Left lung (tissue), 10 donors: Measurements from ENCODE around the gene RIT2. TPM values are rescaled to one million over a fixed set of nuclear protein-coding genes. Genes with fewer than 3 reads are reported as not detected.

Source experiments
- ATAC-seq: fragments of 200-7000 bp; cut with Tn5 transposase; one replicate; pipeline ENCODE4 v1.9.1; 2020; ENCODE audit warnings: moderate library complexity
- DNase-seq, 4 donors: peaks; one replicate each; pipeline ENCODE4 v3.0.0-alpha.2; 2013 to 2020
- H3K27ac ChIP-seq, 2 donors: fragments of 200-600 bp; sonication (generic) in 1 of 2; one replicate each; pipeline versions ENCODE4 v1.5.0 to v1.8.0; 2020 to 2021
- H3K27me3 ChIP-seq, 2 donors: fragments of 200-600 bp; sonication (generic) in 1 of 2; one replicate each; pipeline versions ENCODE4 v1.5.0 to v1.8.0; 2020 to 2021
- H3K36me3 ChIP-seq, 2 donors: fragments of 200-600 bp; sonication (generic) in 1 of 2; one replicate each; pipeline versions ENCODE4 v1.5.0 to v1.8.0; 2020 to 2021
- H3K4me1 ChIP-seq, 2 donors: fragments of 200-600 bp; one replicate each; pipeline ENCODE4 v1.8.0; 2021
- H3K4me3 ChIP-seq, 2 donors: fragments of 200-600 bp; sonication (generic) in 1 of 2; one replicate each; pipeline versions ENCODE4 v1.5.0 to v1.8.0; 2020 to 2021; ENCODE audit warnings: mild to moderate bottlenecking in 1 of 2
- H3K9me3 ChIP-seq, 2 donors: fragments of 200-600 bp; sonication (generic) in 1 of 2; one replicate each; pipeline versions ENCODE4 v1.5.0 to v1.8.0; 2020 to 2021
- CTCF ChIP-seq, 2 donors: fragments of 200-600 bp; sonication (generic) in 1 of 2; IDR thresholded peaks; one replicate each; pipeline versions ENCODE4 v1.5.0 to v1.8.0; 2021; ENCODE audit warnings: antibody characterized with exemption in 2 of 2
- intact Hi-C, 2 donors: fragments of 100-400 bp; cut with DNase I; formaldehyde crosslinking; loops; one replicate each; pipeline versions ENCODE4 v1.11.2 to v1.14.2; 2022
- polyA plus RNA-seq, 6 donors: library from polyadenylated mRNA; unstranded; fragments of 120-200 nt; gene quantifications; one replicate each; pipeline ENCODE4 v1.2.1, GENCODE V29; 2013; ENCODE audit not compliant: insufficient read length in 6 of 6
- total RNA-seq, 2 donors: library from RNA; stranded (reverse); fragmentation: NEBNext Ultra II Directional; extraction: Animal tissue kit (Norgen Biotek cat#: 25700); gene quantifications; one replicate each; pipeline ENCODE4 v1.2.1, GENCODE V29; 2021
- donor health status: DM: no; HTN: yes; CAD: no.
- donor health status: DM: no; HTN: no; CAD: no.

RIT2 gene
- total and polyA plus RNA-seq, 8 donors = not detected

DNA sequence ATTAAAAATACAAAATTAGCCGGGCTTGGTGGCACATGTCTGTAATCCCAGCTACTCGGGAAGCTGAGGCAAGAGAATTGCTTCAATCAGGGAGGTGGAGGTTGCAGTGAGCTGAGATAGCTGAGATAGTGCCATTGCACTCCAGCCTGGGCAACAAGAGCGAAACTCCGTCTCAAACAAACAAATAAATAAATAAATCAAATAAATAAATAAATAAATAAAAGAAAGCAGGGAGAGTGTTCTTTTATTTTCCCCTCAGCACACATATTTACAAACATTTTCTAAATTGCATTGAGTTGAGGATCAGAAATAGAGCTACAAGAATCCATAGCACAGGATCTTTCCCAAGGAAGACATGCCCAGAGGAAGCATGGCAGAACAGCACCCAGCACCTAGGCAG lies 71.9 kb downstream of the RIT2 start:
- H3K4me3 ChIP-seq = no peak overlapping the region
- H3K27ac ChIP-seq = no peak overlapping the region
- ATAC-seq = no peak
- intact Hi-C loops = no loop called here
- H3K27me3 ChIP-seq = no peaks in the 10 kb centered on the region
- no peaks in the 10 kb centered on the region for H3K36me3 ChIP-seq
- DNase-seq = no peak
- no peaks in the 10 kb centered on the region for H3K9me3 ChIP-seq
- no peak for TF ChIP-seq CTCF (IDR thresholded peaks at IDR 0.05)
- no peaks in the 10 kb centered on the region for H3K4me1 ChIP-seq

- no peak for TF ChIP-seq CTCF (IDR thresholded peaks at IDR 0.05)
- intact Hi-C loops = no loop called here
- H3K27ac ChIP-seq = no peak overlapping the region
- H3K9me3 ChIP-seq = no peaks in the 10 kb centered on the region
- DNase-seq (no peak), ATAC-seq (no peak)
- no peaks in the 10 kb centered on the region for H3K27me3 ChIP-seq
- H3K36me3 ChIP-seq = no peaks in the 10 kb centered on the region
- no peak overlapping the region for H3K4me3 ChIP-seq
- no peaks in the 10 kb centered on the region for H3K4me1 ChIP-seq
Observed at GRCh38 chr18:43040281-43040680, 75.2 kb downstream of the RIT2 start.

GRCh38 chr18:43034683-43035500 lies 80.6 kb downstream of the RIT2 start:
- no peak for TF ChIP-seq CTCF (IDR thresholded peaks at IDR 0.05)
- ATAC-seq = no peak
- Histone ChIP-seq H3K27me3 (no peaks in the 10 kb centered on the region), H3K4me1 (no peaks in the 10 kb centered on the region), H3K36me3 (no peaks in the 10 kb centered on the region), H3K9me3 (no peaks in the 10 kb centered on the region), H3K27ac (no peak overlapping the region), H3K4me3 (no peak overlapping the region)
- no peak for DNase-seq
- intact Hi-C loops = no loop called here

DNA sequence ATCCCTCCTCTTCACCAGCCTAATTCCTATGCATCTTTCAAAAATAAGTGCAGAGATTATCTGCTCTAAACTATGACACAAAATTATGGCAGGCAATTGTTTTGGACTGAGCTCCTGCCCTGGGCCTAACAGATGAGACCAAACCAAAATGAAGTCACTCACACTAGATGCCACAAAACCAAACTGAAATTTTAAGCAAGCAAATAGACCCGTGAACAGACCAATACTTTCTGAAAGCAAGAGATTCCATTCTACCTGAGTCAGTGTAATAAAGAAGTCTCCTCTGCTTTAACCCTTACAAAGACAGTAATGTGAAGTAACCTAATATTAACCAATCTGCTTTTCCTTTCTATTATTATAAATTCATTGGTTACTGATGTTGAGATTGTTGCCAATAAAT lies 84.3 kb downstream of the RIT2 start:
- ATAC-seq (no peak), DNase-seq (no peak)
- H3K27ac ChIP-seq = no peak overlapping the region
- no peak overlapping the region for H3K4me3 ChIP-seq
- H3K36me3 ChIP-seq = no peaks in the 10 kb centered on the region
- H3K9me3 ChIP-seq = no peaks in the 10 kb centered on the region
- H3K27me3 ChIP-seq = no peaks in the 10 kb centered on the region
- intact Hi-C loops = no loop called here
- no peaks in the 10 kb centered on the region for H3K4me1 ChIP-seq
- TF ChIP-seq CTCF (IDR thresholded peaks at IDR 0.05) = no peak

DNA sequence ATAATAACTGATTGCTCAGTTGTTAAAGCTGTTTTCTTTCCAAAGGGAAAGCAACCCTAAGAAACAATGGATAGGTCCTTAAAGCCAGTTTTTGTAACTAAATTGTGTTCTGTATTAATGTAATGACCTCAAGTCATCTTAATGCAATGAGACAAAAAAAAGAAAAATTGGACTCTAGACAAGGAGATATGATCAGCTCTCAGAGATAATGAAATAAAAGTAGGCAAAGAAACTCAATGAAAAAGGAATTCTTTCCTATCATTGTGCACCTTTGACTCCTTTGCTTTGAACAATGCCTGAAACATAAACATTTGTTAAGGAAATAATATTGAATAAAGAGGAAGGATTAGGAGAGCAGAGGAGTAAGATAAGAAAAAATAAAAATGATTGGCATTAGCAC lies 86.1 kb downstream of the RIT2 start:
- Histone ChIP-seq H3K9me3 (no peaks in the 10 kb centered on the region), H3K36me3 (no peaks in the 10 kb centered on the region), H3K4me1 (no peaks in the 10 kb centered on the region), H3K4me3 (no peak overlapping the region), H3K27ac (no peak overlapping the region), H3K27me3 (no peaks in the 10 kb centered on the region)
- TF ChIP-seq CTCF (IDR thresholded peaks at IDR 0.05) = no peak
- intact Hi-C loops = no loop called here
- DNase-seq (no peak), ATAC-seq (no peak)
